Amygdala (tissue), 56 donors: ENCODE measurements around the gene ARHGEF28.

Experiments used
- DNase-seq, 56 donors: peaks; one replicate each; lab custom pipeline; 2025; lab: John Stamatoyannopoulos, UW

The ARHGEF28 gene

DNA sequence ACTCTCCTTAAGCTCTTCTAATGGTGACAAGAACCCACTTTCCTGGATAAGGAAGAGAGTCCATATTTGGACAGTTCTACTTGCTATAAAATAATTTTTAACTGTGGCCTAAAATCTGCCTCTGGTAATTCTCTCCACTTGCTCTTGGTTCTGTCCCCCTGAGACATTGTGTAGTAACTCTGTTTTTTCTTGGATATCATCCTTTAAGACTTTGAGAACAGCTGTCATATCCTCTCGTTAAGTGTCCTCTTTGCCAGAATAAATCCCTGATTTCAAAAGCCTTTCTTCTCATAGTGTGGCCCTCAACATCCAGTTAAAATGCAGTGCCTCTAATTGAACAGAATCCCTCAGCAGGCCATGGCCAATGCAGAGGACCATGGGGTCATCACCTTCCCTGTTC, 101.5 kb downstream of the ARHGEF28 start:
- DNase-seq = no peak

- no peak for DNase-seq
Measured at GRCh38 chr5:73728493-73729273, 102.7 kb downstream of the ARHGEF28 start.

- no peak for DNase-seq
Measured at GRCh38 chr5:73729329-73729728, 103.3 kb downstream of the ARHGEF28 start.

GRCh38 chr5:73732045-73732444, 106.0 kb downstream of the ARHGEF28 start:
- no peak for DNase-seq

DNA sequence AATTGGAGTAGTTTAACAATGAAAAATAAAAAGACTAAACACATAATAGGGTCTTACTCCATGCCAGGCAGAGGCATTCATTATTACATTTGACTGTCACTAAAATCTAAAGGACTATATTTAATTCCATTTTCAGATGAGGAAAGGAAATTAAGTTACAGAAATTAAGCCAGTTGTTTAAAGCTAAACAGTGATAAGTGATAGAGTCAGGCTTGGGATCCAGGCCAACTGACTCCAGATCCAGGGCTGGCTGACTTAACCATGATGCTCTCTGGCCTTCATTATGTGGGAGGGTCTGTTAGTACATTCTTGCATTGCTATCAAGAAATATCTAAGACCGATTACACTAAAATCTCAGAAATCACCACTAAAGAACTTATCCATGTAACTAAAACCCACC, 107.2 kb downstream of the ARHGEF28 start:
- no peak for DNase-seq

- no peak for DNase-seq
Measured at GRCh38 chr5:73735032-73735734, 109.2 kb downstream of the ARHGEF28 start.

DNA sequence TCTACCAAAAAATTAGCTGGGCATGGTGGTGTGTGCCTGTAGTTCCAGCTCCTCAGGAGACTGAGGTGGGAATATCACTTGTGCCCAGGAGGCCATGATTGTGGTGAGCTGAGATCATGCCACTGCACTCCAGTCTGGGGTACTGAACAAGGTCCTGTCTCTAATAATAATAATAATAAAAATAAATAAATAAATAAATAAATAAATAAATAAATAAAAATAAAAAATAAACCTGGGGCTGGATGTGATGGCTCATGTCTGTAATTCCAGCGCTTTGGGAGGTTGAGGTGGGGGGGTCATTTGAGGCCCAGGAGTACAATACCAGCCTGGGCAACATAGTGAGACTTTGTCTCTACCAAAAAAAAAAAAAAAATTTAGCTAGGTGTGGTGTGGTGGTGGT, 113.7 kb downstream of the ARHGEF28 start:
- DNase-seq = no peak

- no peak for DNase-seq
Measured at GRCh38 chr5:73740274-73740790, 114.3 kb downstream of the ARHGEF28 start.

GRCh38 chr5:73743161-73743560, 117.2 kb downstream of the ARHGEF28 start:
- no peak for DNase-seq

- no peak for DNase-seq
Measured at GRCh38 chr5:73745836-73746235, 119.8 kb downstream of the ARHGEF28 start.

- DNase-seq = no peak
Measured at GRCh38 chr5:73746608-73747007, 120.6 kb downstream of the ARHGEF28 start.

DNA sequence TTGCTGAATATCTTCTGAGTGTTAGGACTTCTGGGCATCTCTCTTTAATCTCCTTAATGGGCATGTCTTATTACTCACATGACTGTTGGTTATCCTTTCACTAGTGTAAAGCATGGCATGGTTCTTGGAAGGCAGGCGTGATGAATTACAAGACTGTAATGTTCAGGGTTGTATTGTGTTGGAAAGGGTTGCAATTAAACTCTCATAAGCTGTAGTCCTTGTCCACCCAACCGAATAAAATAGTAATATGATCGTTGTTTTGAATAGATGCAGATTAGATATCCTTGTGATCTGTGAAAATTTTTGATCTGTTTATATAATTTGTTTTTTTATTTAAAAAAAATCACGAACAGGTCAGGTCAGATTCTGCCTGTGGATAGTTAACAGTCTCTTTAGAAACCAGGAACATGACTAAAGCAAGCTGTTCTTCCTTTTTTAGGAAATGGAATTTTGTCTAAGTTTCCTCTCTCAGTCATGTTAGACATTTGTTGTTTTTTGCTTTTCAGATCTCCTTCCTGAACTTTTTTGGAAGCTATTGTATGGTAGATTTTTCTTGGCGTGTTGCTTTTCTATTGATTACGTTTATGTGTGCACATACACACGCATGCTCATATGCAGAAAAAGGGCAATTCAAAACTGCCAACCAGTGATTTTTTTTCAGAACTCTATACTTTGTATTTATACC, 121.8 kb downstream of the ARHGEF28 start:
- no peak for DNase-seq

GRCh38 chr5:73748510-73749400, 122.8 kb downstream of the ARHGEF28 start:
- no peak for DNase-seq

GRCh38 chr5:73749485-73750270, 123.7 kb downstream of the ARHGEF28 start:
- DNase-seq = no peak

DNA sequence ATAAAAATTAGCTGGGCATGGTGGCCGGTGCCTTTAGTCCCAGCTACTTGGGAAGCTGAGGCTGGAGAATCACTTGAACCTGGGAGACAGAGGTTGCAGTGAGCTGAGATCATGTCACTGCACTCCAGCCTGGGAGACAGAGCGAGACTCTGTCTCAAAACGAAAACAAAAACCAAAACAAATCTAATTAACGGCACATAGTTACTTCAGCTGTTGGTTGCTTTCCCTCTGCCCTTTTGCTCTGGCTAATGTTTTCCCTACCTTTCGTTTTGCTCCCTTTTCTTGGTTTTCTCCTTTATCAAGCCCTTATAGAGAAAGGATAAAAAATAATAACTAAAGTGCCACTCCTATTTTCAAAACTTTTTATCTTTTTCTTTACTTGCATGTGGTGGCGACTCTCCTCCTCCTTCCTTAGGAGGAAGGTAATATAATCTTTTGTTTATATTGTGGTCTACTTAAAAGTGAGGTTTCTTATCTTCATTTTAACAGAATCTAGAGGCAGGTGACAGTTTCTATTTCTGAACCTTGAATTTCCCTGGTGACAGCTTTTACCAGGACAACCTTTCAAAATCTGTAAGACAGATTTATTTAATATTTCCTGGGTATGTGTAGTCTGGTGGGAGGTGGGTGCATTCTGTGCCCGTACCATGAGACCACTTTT, 125.4 kb downstream of the ARHGEF28 start:
- no peak for DNase-seq

DNA sequence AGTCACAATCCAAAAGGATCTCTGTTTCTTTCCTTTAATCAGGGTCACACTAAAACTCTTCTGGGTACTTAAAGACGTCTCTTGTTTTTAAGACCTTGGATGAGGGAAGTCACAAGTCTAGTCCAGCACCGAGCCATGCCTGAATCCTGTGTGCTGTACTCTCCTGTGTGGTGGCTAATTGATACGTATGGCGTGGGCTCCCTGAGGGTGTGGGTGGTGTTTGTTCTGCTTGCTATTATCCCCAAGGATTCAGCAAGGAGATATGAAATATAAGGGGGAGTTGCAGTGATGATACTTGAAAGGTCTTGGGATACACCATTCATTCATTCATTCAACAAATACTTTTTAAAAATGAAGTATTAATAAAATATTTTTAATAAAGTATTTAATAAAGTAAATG, 128.3 kb downstream of the ARHGEF28 start:
- no peak for DNase-seq

DNA sequence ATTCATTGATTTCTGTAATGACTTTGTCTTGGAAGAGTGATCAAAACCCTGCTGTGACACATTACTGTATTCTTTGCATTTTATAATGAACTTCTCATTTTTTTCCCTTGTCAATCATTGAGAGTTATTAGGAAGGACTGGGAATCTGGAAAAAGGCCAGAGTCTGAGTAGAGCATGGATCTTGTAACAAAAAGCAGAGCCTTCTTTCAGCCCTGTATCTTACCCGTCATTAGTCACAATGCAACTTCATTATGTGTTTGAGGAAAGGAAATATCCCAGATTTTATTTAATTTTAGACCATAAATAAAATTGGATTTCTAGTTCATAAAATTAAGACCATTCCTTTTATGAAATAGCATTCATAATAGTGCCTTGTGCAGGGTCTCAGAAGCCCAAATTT, 131.4 kb downstream of the ARHGEF28 start:
- DNase-seq = no peak

GRCh38 chr5:73759771-73760170, 133.8 kb downstream of the ARHGEF28 start:
- DNase-seq = no peak
